Naive thymus-derived CD4-positive, alpha-beta T cell (primary cell): ENCODE results near the gene PTPRT. TPM values are rescaled to one million over a fixed set of nuclear protein-coding genes. Genes with fewer than 3 reads are reported as not detected.

Experiments used
- ATAC-seq: fragments of 150-1000 bp; cut with Tn5 transposase; 2 replicates; pipeline ENCODE4 v1.10.0; 2021; ENCODE audit warnings: mild to moderate bottlenecking, moderate library complexity
- CTCF ChIA-PET: fragments of 350-600 bp; sonication (Branson Sonifier 250); formaldehyde crosslinking; loops from one replicate; lab custom pipeline; 2021; ENCODE audit warnings: antibody characterized with exemption; lab: Charles Lee
- POLR2A ChIA-PET: fragments of 350-600 bp; sonication (Branson Sonifier 250); formaldehyde crosslinking; loops from one replicate; lab custom pipeline; 2021; ENCODE audit warnings: antibody characterized with exemption, inconsistent platforms; lab: Charles Lee
- DNase-seq, 9 donors: peaks; one replicate each; pipeline versions ENCODE4 v3.0.0 to v3.0.0-alpha.2; 2020 to 2022; ENCODE audit warnings: mixed read lengths in 1 of 9
- H3K27ac ChIP-seq: one replicate; pipeline ENCODE4 v1.7.0; 2013; ENCODE audit warnings: mild to moderate bottlenecking, low read depth, low read length, moderate library complexity
- H3K27me3 ChIP-seq, 2 donors: one replicate each; pipeline ENCODE4 v1.7.0; 2013; ENCODE audit warnings: low read length in 2 of 2, mild to moderate bottlenecking in 2 of 2, moderate library complexity in 2 of 2; ENCODE audit not compliant: control insufficient read depth in 2 of 2, insufficient read depth in 2 of 2
- H3K36me3 ChIP-seq, 3 experiments: 1 replicate in 2 of 3; 2 replicates in 1 of 3; pipeline ENCODE4 v1.7.0; 2013; ENCODE audit warnings: low read length in 3 of 3, mild to moderate bottlenecking in 3 of 3, moderate library complexity in 1 of 3; ENCODE audit not compliant: insufficient read depth in 3 of 3, control insufficient read depth in 2 of 3
- H3K4me1 ChIP-seq, 2 donors: one replicate each; pipeline ENCODE4 v1.7.0; 2013; ENCODE audit warnings: low read length in 2 of 2, mild to moderate bottlenecking in 2 of 2, moderate library complexity in 1 of 2; ENCODE audit not compliant: control insufficient read depth in 2 of 2, insufficient read depth in 2 of 2
- H3K4me3 ChIP-seq: 2 replicates; pipeline ENCODE4 v1.7.0; 2013; ENCODE audit warnings: mild to moderate bottlenecking, low read length
- H3K9me3 ChIP-seq, 3 experiments: 1 replicate in 2 of 3; 2 replicates in 1 of 3; pipeline ENCODE4 v1.7.0; 2013; ENCODE audit warnings: low read length in 3 of 3; ENCODE audit not compliant: control insufficient read depth in 2 of 3
- H3K27ac Mint-ChIP-seq, 9 donors: one replicate each; pipeline ENCODE4 v1.8.0; 2020 to 2022; ENCODE audit warnings: mixed read lengths in 9 of 9, mild to moderate bottlenecking in 8 of 9, moderate library complexity in 5 of 9, inconsistent platforms in 2 of 9
- H3K27me3 Mint-ChIP-seq, 5 donors: one replicate each; pipeline ENCODE4 v1.8.0; 2021 to 2022; ENCODE audit warnings: mixed read lengths in 5 of 5, mild to moderate bottlenecking in 1 of 5
- H3K36me3 Mint-ChIP-seq, 5 donors: one replicate each; pipeline ENCODE4 v1.8.0; 2020 to 2022; ENCODE audit warnings: mixed read lengths in 5 of 5, mild to moderate bottlenecking in 3 of 5, inconsistent platforms in 1 of 5
- H3K4me1 Mint-ChIP-seq, 7 donors: one replicate each; pipeline ENCODE4 v1.8.0; 2020 to 2022; ENCODE audit warnings: mixed read lengths in 7 of 7, mild to moderate bottlenecking in 3 of 7, inconsistent platforms in 1 of 7
- H3K4me3 Mint-ChIP-seq, 10 donors: one replicate each; pipeline ENCODE4 v1.8.0; 2020 to 2022; ENCODE audit warnings: mild to moderate bottlenecking in 10 of 10, mixed read lengths in 10 of 10, moderate library complexity in 6 of 10, inconsistent platforms in 2 of 10
- H3K9me3 Mint-ChIP-seq, 11 donors: one replicate each; pipeline ENCODE4 v1.8.0; 2020 to 2022; ENCODE audit warnings: mixed read lengths in 11 of 11, mild to moderate bottlenecking in 4 of 11, inconsistent platforms in 1 of 11, moderate library complexity in 1 of 11
- intact Hi-C, 2 donors: fragments of 100-400 bp; cut with micrococcal nuclease; formaldehyde crosslinking; loops; one replicate each; pipeline ENCODE4 v1.15.1; 2023
- polyA plus RNA-seq, 2 donors: library from polyadenylated mRNA; unstranded; fragments of 300-500 nt; fragmentation: Illumina TruSeq; gene quantifications; one replicate each; pipeline ENCODE4 v1.2.3, GENCODE V29; 2021
- total RNA-seq, 6 experiments: library from RNA in 5 of 6; stranded (reverse) in 5 of 6; gene quantifications; 1 replicate in 5 of 6; 2 replicates in 1 of 6; pipeline ENCODE4 v1.2.3 and lab custom pipeline; 2021 to 2026

The PTPRT gene
- total and polyA plus RNA-seq, 7 experiments from 2014 or later, result not detected

DNA sequence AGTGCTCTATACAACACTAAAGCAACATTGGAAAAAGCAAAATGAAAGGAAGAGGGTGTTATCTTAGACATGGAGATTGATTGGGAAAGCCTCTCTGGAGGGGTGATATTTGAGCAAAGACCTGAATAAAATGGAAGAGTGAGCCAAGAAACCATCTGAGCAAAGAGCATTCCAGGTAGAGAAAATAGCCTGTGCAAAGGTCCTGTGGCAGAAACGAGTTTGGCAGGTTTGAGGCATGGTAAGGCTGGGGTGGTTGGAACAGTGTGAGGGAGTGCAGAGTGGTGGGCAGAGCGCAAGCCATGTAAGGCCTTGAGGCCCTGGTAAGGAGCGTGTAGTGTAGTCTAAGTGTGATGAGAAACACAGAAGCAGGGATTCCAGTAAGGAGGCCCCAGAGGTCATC, 40.0 kb upstream of the PTPRT start:
- H3K36me3 ChIP-seq, result no peaks in the 10 kb centered on the region
- POLR2A ChIA-PET, result no interaction called here
- intact Hi-C loops, result no loop called here
- H3K4me3 ChIP-seq, result no peak overlapping the region
- peaks cover 0 to 4% (median 0%) of the 10 kb centered on the region in 11 donors for H3K9me3 Mint-ChIP-seq
- peaks cover 0 to 26% (median 11%) of the 10 kb centered on the region in 5 donors for H3K27me3 Mint-ChIP-seq
- DNase-seq (no peak), ATAC-seq (no peak)
- no peaks in the 10 kb centered on the region for H3K4me1 ChIP-seq
- H3K27me3 ChIP-seq, result no peaks in the 10 kb centered on the region
- CTCF ChIA-PET, result no interaction called here
- no peaks in the 10 kb centered on the region for H3K36me3 Mint-ChIP-seq
- H3K4me1 Mint-ChIP-seq, result no peaks in the 10 kb centered on the region
- no peaks in the 10 kb centered on the region for H3K9me3 ChIP-seq
- no peak overlapping the region for H3K27ac ChIP-seq
- H3K4me3 Mint-ChIP-seq, result no peak overlapping the region
- H3K27ac Mint-ChIP-seq, result no peak overlapping the region

- Mint-ChIP-seq H3K27me3 (peaks cover 2 to 52% (median 8%) of the 10 kb centered on the region in 5 donors), H3K36me3 (no peaks in the 10 kb centered on the region), H3K27ac (no peak overlapping the region), H3K4me3 (no peak overlapping the region), H3K9me3 (peaks cover 0 to 6% (median 0%) of the 10 kb centered on the region in 11 donors), H3K4me1 (no peaks in the 10 kb centered on the region)
- no peaks in the 10 kb centered on the region for H3K27me3 ChIP-seq
- H3K9me3 ChIP-seq, result no peaks in the 10 kb centered on the region
- ATAC-seq (no peak), DNase-seq (no peak)
- CTCF ChIA-PET, result no interaction called here
- H3K27ac ChIP-seq, result no peak overlapping the region
- POLR2A ChIA-PET, result no interaction called here
- intact Hi-C loops, result no loop called here
- H3K36me3 ChIP-seq, result no peaks in the 10 kb centered on the region
- H3K4me1 ChIP-seq, result no peaks in the 10 kb centered on the region
- no peak overlapping the region for H3K4me3 ChIP-seq
Measured at GRCh38 chr20:43220612-43221011, 30.9 kb upstream of the PTPRT start.

GRCh38 chr20:43210901-43211300, 21.2 kb upstream of the PTPRT start:
- H3K4me3 Mint-ChIP-seq, result no peak overlapping the region
- ATAC-seq, result no peak
- peaks cover 0 to 9% (median under 1%) of the 10 kb centered on the region in 11 donors for H3K9me3 Mint-ChIP-seq
- POLR2A ChIA-PET, result no interaction called here
- intact Hi-C loops, result no loop called here
- H3K27ac Mint-ChIP-seq, result no peak overlapping the region
- H3K27ac ChIP-seq, result no peak overlapping the region
- no peaks in the 10 kb centered on the region for H3K36me3 Mint-ChIP-seq
- no peak for DNase-seq
- peaks cover 0 to 32% (median 6%) of the 10 kb centered on the region in 5 donors for H3K27me3 Mint-ChIP-seq
- no peaks in the 10 kb centered on the region for H3K36me3 ChIP-seq
- no peaks in the 10 kb centered on the region for H3K27me3 ChIP-seq
- CTCF ChIA-PET, result no interaction called here
- no peaks in the 10 kb centered on the region for H3K4me1 ChIP-seq
- no peaks in the 10 kb centered on the region for H3K9me3 ChIP-seq
- H3K4me3 ChIP-seq, result no peak overlapping the region
- H3K4me1 Mint-ChIP-seq, result no peaks in the 10 kb centered on the region

DNA sequence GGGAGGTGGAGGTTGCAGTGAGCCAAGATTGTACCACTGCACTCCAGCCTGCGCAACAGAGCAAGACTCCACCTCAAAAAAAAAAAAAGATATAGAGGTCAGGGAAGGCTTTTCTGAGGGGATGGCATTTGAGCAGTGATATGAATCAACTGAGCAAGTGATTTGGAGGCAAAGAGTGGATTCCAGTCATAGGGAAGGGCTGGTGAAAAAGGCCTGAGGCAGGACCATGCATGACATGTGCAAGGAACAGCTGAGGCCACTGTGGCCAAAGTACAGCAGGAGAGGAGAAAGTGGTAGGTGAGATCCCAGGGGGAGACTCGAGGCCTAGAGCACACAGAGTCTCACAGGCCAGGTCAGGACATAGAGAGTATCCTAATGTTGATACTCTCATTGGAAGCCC, 20.1 kb upstream of the PTPRT start:
- Histone ChIP-seq H3K4me3 (no peak overlapping the region), H3K27ac (no peak overlapping the region), H3K4me1 (no peaks in the 10 kb centered on the region), H3K27me3 (no peaks in the 10 kb centered on the region), H3K9me3 (no peaks in the 10 kb centered on the region), H3K36me3 (no peaks in the 10 kb centered on the region)
- intact Hi-C loops, result no loop called here
- Mint-ChIP-seq H3K4me1 (no peaks in the 10 kb centered on the region), H3K9me3 (peaks cover 0 to 8% (median 3%) of the 10 kb centered on the region in 11 donors), H3K36me3 (no peaks in the 10 kb centered on the region), H3K4me3 (no peak overlapping the region), H3K27me3 (peaks cover 0 to 23% (median 0%) of the 10 kb centered on the region in 5 donors), H3K27ac (no peak overlapping the region)
- POLR2A ChIA-PET, result no interaction called here
- ATAC-seq (no peak), DNase-seq (no peak)
- CTCF ChIA-PET, result no interaction called here

- Histone ChIP-seq H3K9me3 (no peaks in the 10 kb centered on the region), H3K4me1 (no peaks in the 10 kb centered on the region), H3K4me3 (no peak overlapping the region), H3K27me3 (no peaks in the 10 kb centered on the region), H3K27ac (no peak overlapping the region), H3K36me3 (no peaks in the 10 kb centered on the region)
- H3K4me3 Mint-ChIP-seq, result no peak overlapping the region
- CTCF ChIA-PET, result no interaction called here
- no peaks in the 10 kb centered on the region for H3K36me3 Mint-ChIP-seq
- peaks cover 0 to 6% (median 3%) of the 10 kb centered on the region in 11 donors for H3K9me3 Mint-ChIP-seq
- no peaks in the 10 kb centered on the region for H3K4me1 Mint-ChIP-seq
- H3K27me3 Mint-ChIP-seq, result peaks cover 0 to 18% (median 3%) of the 10 kb centered on the region in 5 donors
- H3K27ac Mint-ChIP-seq, result no peak overlapping the region
- POLR2A ChIA-PET, result no interaction called here
- no peak for DNase-seq
- no peak for ATAC-seq
- intact Hi-C loops, result no loop called here
Measured at GRCh38 chr20:43205699-43206098, 16.0 kb upstream of the PTPRT start.

- CTCF ChIA-PET, result no interaction called here
- Mint-ChIP-seq H3K4me3 (no peak overlapping the region), H3K27ac (no peak overlapping the region), H3K27me3 (peaks cover 0 to 14% (median 7%) of the 10 kb centered on the region in 5 donors), H3K36me3 (no peaks in the 10 kb centered on the region), H3K4me1 (no peaks in the 10 kb centered on the region), H3K9me3 (peaks cover 0 to 6% (median 3%) of the 10 kb centered on the region in 11 donors)
- POLR2A ChIA-PET, result no interaction called here
- Histone ChIP-seq H3K4me1 (no peaks in the 10 kb centered on the region), H3K27ac (no peak overlapping the region), H3K36me3 (no peaks in the 10 kb centered on the region), H3K9me3 (no peaks in the 10 kb centered on the region), H3K4me3 (no peak overlapping the region), H3K27me3 (no peaks in the 10 kb centered on the region)
- no peak for ATAC-seq
- intact Hi-C loops, result no loop called here
- no peak for DNase-seq
Measured at GRCh38 chr20:43202100-43202499, 12.4 kb upstream of the PTPRT start.

DNA sequence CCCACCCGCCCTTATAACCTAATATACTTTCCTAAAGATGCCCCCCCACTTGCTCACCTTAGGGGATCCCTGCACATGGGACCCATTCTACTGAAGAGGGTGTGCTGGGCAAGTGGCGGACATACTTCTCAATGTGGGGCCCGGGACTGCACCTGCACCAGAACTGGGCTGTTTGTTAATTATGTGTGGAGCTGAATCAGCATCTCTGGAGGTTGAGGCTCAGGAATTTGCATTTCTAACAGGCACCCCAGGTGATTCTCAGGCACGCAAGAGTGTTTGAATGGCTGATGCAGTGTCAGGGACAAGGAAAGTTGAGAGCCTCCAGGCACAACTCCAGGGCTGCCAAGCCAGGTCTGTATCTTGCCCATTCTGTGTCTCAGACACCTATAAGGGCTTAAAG, 8.9 kb upstream of the PTPRT start:
- Histone ChIP-seq H3K27ac (no peak overlapping the region), H3K36me3 (no peaks in the 10 kb centered on the region), H3K4me3 (no peak overlapping the region), H3K9me3 (no peaks in the 10 kb centered on the region), H3K4me1 (no peaks in the 10 kb centered on the region), H3K27me3 (no peaks in the 10 kb centered on the region)
- H3K9me3 Mint-ChIP-seq, result peaks cover 0 to 6% (median 0%) of the 10 kb centered on the region in 11 donors
- H3K27me3 Mint-ChIP-seq, result peaks cover 0 to 15% (median 8%) of the 10 kb centered on the region in 5 donors
- H3K4me1 Mint-ChIP-seq, result no peaks in the 10 kb centered on the region
- H3K36me3 Mint-ChIP-seq, result no peaks in the 10 kb centered on the region
- POLR2A ChIA-PET, result no interaction called here
- H3K4me3 Mint-ChIP-seq, result no peak overlapping the region
- H3K27ac Mint-ChIP-seq, result no peak overlapping the region
- ATAC-seq (no peak), DNase-seq (no peak)
- intact Hi-C loops, result no loop called here
- CTCF ChIA-PET, result no interaction called here
